Upper lobe of left lung (tissue), 6 donors: ENCODE results near the gene HERPUD2. TPM values are rescaled to one million over a fixed set of nuclear protein-coding genes. Genes with fewer than 3 reads are reported as not detected.
A peak's percentile ranks its signal among the peaks of the same experiment; 100 is the strongest.

Experiments
- ATAC-seq, 2 donors: fragments of 200-7000 bp; cut with Tn5 transposase; one replicate each; pipeline ENCODE4 v1.9.1; 2022; ENCODE audit warnings: mild to moderate bottlenecking in 2 of 2, moderate library complexity in 2 of 2; ENCODE audit not compliant: low FRiP score in 2 of 2
- DNase-seq, 2 donors: peaks; one replicate each; pipeline ENCODE4 v3.0.0-alpha.2; 2019 to 2020
- H3K27ac ChIP-seq, 4 donors: fragments of 200-600 bp; sonication (generic); one replicate each; pipeline ENCODE4 v1.5.1; 2016 to 2019
- H3K27me3 ChIP-seq, 4 donors: fragments of 200-600 bp; sonication (generic); one replicate each; pipeline ENCODE4 v1.5.1; 2017 to 2019
- H3K36me3 ChIP-seq, 4 donors: fragments of 200-600 bp; sonication (generic); one replicate each; pipeline ENCODE4 v1.5.1; 2016 to 2019
- H3K4me1 ChIP-seq, 4 donors: fragments of 200-600 bp; sonication (generic); one replicate each; pipeline ENCODE4 v1.5.1; 2018 to 2019
- H3K4me3 ChIP-seq, 4 donors: fragments of 200-600 bp; sonication (generic); one replicate each; pipeline ENCODE4 v1.5.1; 2017 to 2019; ENCODE audit warnings: mild to moderate bottlenecking in 2 of 4, moderate library complexity in 1 of 4
- H3K9me3 ChIP-seq, 4 donors: fragments of 200-600 bp; sonication (generic); one replicate each; pipeline ENCODE4 v1.5.1; 2018 to 2019
- EP300 ChIP-seq, 4 donors: sonication (generic); formaldehyde crosslinking; IDR thresholded peaks; one replicate each; pipeline ENCODE4 v1.5.1; 2017; ENCODE audit warnings: antibody characterized with exemption in 4 of 4, control low read depth in 2 of 4
- POLR2A ChIP-seq, 4 donors: fragments of 450-650 bp; IDR thresholded peaks; one replicate each; pipeline ENCODE4 v1.5.1; 2016 to 2017; ENCODE audit warnings: antibody characterized with exemption in 4 of 4, mild to moderate bottlenecking in 2 of 4
- POLR2AphosphoS5 ChIP-seq, 2 donors: sonication (generic); formaldehyde crosslinking; IDR thresholded peaks; one replicate each; pipeline ENCODE4 v1.5.1; 2017; ENCODE audit warnings: antibody characterized with exemption in 2 of 2
- WGBS, 2 donors: methylation state at CpG; one replicate each; pipeline ENCODE4 v1.1.5; 2017 to 2018; 5-methylcytosine and 5-hydroxymethylcytosine counted together
- total RNA-seq, 6 donors: library from RNA; depleted of rRNA in 4 of 6; stranded (reverse); fragments of >200 nt in 4 of 6; gene quantifications; one replicate each; pipeline versions ENCODE4 v1.1.0 to v1.2.1, GENCODE V29; 2016 to 2021
- TF ChIP-seq, protein P1 (sequence below), 6 experiments: fragments of 450-650 bp in 4 of 6; fragments of 200-600 bp in 2 of 6; sonication (generic) in 2 of 6; IDR thresholded peaks; one replicate each; pipeline ENCODE4 v1.5.1; 2016 to 2019; ENCODE audit warnings: antibody characterized with exemption in 6 of 6
- donor health status: DM: no; HTN: no; CAD: no; lungs with moderate emphysema.
- donor health status: DM: no; HTN: yes; CAD: no; lungs with severe emphysema.

The HERPUD2 gene
- total RNA-seq, 6 donors from 2014 or later, result 29.6 to 63.9 (median 42.2) TPM

DNA sequence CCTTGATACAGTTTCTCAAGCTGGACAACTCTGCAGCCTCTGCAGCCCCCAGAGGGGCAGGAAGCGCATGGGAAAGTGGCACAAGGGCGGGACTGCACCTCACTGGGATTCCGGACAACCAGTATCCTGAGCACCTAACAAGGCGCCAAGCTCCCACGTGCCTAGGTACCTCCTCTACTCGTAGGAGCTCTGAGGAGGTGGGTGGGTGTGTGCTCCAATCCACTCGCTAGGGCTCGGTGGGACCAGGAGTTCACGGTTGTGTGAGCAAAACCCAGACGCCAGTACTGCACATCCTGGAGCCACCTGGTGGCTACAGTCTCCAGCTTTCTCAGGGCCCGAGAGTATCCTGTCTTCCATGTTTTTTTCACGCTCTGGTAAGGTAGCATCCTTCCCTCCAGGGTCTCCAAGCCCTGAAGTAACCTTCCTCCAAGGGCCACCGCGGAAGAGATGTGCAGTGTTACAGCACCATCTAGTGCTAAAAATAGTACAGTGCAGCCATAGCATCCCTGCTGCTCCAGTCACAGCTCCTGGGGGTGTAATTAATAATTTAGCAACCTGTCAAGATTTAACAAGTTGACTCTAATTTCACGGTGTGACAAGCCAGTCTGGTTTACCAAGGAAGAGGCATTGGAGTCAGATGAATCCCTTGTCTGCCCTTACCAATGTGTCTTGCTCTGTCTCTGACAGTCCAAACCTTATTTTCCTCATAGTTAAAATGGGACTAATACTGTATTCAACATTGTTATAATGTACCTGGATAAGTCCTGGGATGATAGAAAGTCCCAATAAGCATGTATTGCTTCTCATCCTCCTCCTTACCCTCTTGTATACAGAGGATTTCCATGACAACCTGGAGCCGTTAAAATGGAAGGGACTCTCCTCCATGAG lies 70.4 kb downstream of the HERPUD2 start:
- Histone ChIP-seq H3K27ac (no peak overlapping the region), H3K27me3 (no peaks in the 10 kb centered on the region), H3K36me3 (peaks cover 0 to 21% (median 3%) of the 10 kb centered on the region in 4 donors), H3K4me1 (no peaks in the 10 kb centered on the region), H3K9me3 (no peaks in the 10 kb centered on the region), H3K4me3 (no peak overlapping the region)
- 47 to 59% methylated on average over 9 to 16 of the region's 16 CpGs for WGBS, 2 donors
- peak; percentile 74 to 88 for ATAC-seq
- DNase-seq, result peak in 1 of 2 donors; percentile 22
- TF ChIP-seq EP300 (IDR thresholded peaks at IDR 0.05) (no peak), POLR2A (IDR thresholded peaks at IDR 0.05) (no peak), POLR2AphosphoS5 (IDR thresholded peaks at IDR 0.05) (no peak)
- TF ChIP-seq, protein P1, sequence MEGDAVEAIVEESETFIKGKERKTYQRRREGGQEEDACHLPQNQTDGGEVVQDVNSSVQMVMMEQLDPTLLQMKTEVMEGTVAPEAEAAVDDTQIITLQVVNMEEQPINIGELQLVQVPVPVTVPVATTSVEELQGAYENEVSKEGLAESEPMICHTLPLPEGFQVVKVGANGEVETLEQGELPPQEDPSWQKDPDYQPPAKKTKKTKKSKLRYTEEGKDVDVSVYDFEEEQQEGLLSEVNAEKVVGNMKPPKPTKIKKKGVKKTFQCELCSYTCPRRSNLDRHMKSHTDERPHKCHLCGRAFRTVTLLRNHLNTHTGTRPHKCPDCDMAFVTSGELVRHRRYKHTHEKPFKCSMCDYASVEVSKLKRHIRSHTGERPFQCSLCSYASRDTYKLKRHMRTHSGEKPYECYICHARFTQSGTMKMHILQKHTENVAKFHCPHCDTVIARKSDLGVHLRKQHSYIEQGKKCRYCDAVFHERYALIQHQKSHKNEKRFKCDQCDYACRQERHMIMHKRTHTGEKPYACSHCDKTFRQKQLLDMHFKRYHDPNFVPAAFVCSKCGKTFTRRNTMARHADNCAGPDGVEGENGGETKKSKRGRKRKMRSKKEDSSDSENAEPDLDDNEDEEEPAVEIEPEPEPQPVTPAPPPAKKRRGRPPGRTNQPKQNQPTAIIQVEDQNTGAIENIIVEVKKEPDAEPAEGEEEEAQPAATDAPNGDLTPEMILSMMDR (IDR thresholded peaks at IDR 0.05), result peak; percentile 49 to 74 (median 72)

DNA sequence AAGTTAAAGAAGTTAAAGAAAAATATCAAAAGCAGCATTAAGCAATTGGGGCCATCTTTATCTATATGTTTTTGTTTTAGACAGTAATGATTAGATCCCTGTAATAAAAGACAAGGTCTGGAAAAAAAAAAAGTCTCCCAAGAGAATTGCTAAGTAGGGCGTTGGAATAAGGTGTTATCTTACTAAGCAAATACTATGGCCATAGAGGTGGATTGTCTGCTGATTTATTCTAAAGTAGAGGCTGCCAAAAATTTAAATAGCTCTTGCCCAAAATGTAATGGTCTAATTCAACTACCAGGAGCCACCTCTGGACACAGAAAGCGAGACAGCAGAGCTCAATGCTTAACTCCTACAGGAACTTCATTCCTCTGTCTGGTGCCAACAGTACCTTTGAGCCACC lies 71.6 kb downstream of the HERPUD2 start:
- H3K4me3 ChIP-seq, result no peak overlapping the region
- H3K36me3 ChIP-seq, result peaks cover 0 to 11% (median 3%) of the 10 kb centered on the region in 4 donors
- H3K27ac ChIP-seq, result no peak overlapping the region
- DNase-seq (no peak), ATAC-seq (no peak)
- TF ChIP-seq, protein P1 (IDR thresholded peaks at IDR 0.05), result no peak
- no peak for TF ChIP-seq POLR2AphosphoS5 (IDR thresholded peaks at IDR 0.05)
- no peak for TF ChIP-seq EP300 (IDR thresholded peaks at IDR 0.05)
- TF ChIP-seq POLR2A (IDR thresholded peaks at IDR 0.05), result no peak
- 55 to 66% methylated on average over 2 of the region's 2 CpGs for WGBS, 2 donors
- H3K4me1 ChIP-seq, result no peaks in the 10 kb centered on the region
- H3K27me3 ChIP-seq, result no peaks in the 10 kb centered on the region
- H3K9me3 ChIP-seq, result no peaks in the 10 kb centered on the region

DNA sequence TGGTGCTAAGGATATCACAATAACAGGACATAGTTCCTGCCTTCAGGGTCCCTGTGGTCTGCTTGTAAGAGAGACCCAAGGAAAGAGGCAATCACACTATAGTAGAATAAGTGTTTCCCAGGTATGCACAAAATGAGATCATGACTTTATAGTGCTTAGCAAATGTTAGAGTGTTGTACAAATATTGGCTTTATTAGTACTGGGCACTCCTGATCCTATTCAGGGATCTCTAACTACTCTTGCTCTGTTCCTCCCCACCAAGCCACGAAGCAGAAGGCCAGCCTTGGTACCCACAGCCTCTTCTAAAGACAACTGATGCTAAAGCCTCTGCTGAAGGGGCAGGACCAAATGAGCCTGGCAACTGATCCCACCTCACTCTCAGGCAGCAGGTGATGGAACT lies 75.1 kb downstream of the HERPUD2 start:
- no peaks in the 10 kb centered on the region for H3K27me3 ChIP-seq
- WGBS, 2 donors, result 67 to 72% methylated on average over 1 of the region's 1 CpG
- H3K9me3 ChIP-seq, result no peaks in the 10 kb centered on the region
- H3K27ac ChIP-seq, result no peak overlapping the region
- H3K4me3 ChIP-seq, result no peak overlapping the region
- no peaks in the 10 kb centered on the region for H3K4me1 ChIP-seq
- DNase-seq, result no peak
- H3K36me3 ChIP-seq, result no peaks in the 10 kb centered on the region
- TF ChIP-seq POLR2A (IDR thresholded peaks at IDR 0.05), result no peak
- TF ChIP-seq, protein P1 (IDR thresholded peaks at IDR 0.05), result no peak
- TF ChIP-seq EP300 (IDR thresholded peaks at IDR 0.05), result no peak
- no peak for TF ChIP-seq POLR2AphosphoS5 (IDR thresholded peaks at IDR 0.05)
- peak in 1 of 2 donors; percentile 62 for ATAC-seq

- no peaks in the 10 kb centered on the region for H3K4me1 ChIP-seq
- DNase-seq (no peak), ATAC-seq (no peak)
- no peak overlapping the region for H3K27ac ChIP-seq
- no peak overlapping the region for H3K4me3 ChIP-seq
- WGBS, 2 donors, result 43 to 82% methylated on average over 3 of the region's 3 CpGs
- no peak for TF ChIP-seq POLR2A (IDR thresholded peaks at IDR 0.05)
- TF ChIP-seq POLR2AphosphoS5 (IDR thresholded peaks at IDR 0.05), result no peak
- H3K27me3 ChIP-seq, result no peaks in the 10 kb centered on the region
- no peaks in the 10 kb centered on the region for H3K9me3 ChIP-seq
- H3K36me3 ChIP-seq, result no peaks in the 10 kb centered on the region
Measured at GRCh38 chr7:35617041-35617440, 77.9 kb downstream of the HERPUD2 start.

GRCh38 chr7:35613150-35613549 lies 81.8 kb downstream of the HERPUD2 start:
- 79 to 80% methylated on average over 2 of the region's 2 CpGs for WGBS, 2 donors

More at GRCh38 chr7:35613150-35613549, 81.8 kb downstream of the HERPUD2 start:
- Histone ChIP-seq H3K4me1 (no peaks in the 10 kb centered on the region), H3K27me3 (no peaks in the 10 kb centered on the region), H3K36me3 (no peaks in the 10 kb centered on the region), H3K4me3 (no peak overlapping the region), H3K27ac (no peak overlapping the region), H3K9me3 (no peaks in the 10 kb centered on the region)
- DNase-seq (no peak), ATAC-seq (no peak)
- TF ChIP-seq POLR2A (IDR thresholded peaks at IDR 0.05) (no peak), POLR2AphosphoS5 (IDR thresholded peaks at IDR 0.05) (no peak), EP300 (IDR thresholded peaks at IDR 0.05) (no peak)
- TF ChIP-seq, protein P1 (IDR thresholded peaks at IDR 0.05), result no peak
